ENCODE measurements around the gene DDN.

- TF ChIP-seq CTCF (IDR thresholded peaks at IDR 0.05), result no peak
- TF ChIP-seq POLR2A (IDR thresholded peaks at IDR 0.05), result no peak
Measured at GRCh38 chr12:48967991-48968390, 31.2 kb downstream of the DDN start.
